Ecto neural progenitor cell (in vitro differentiated cells): Measurements from ENCODE around the gene FAF1.

Experiments
- DNase-seq: peaks from one replicate; pipeline ENCODE4 v3.0.0-alpha.2; 2018; ENCODE audit warnings: low spot score

The FAF1 gene

GRCh38 chr1:50488356-50488755 is 471.7 kb downstream of the FAF1 start:
- DNase-seq: no peak

- DNase-seq: no peak
Measured at GRCh38 chr1:50487725-50488124, 472.3 kb downstream of the FAF1 start.

GRCh38 chr1:50481142-50481736 is 478.8 kb downstream of the FAF1 start:
- DNase-seq: no peak

- DNase-seq: no peak
Measured at GRCh38 chr1:50476800-50477199, 483.3 kb downstream of the FAF1 start.

GRCh38 chr1:50474859-50475809 is 484.9 kb downstream of the FAF1 start:
- DNase-seq: peak; percentile 64

GRCh38 chr1:50473513-50473912 is 486.6 kb downstream of the FAF1 start:
- DNase-seq: no peak

- no peak for DNase-seq
Measured at GRCh38 chr1:50471967-50472366, 488.1 kb downstream of the FAF1 start.

- DNase-seq: no peak
Measured at GRCh38 chr1:50462964-50463363, 497.1 kb downstream of the FAF1 start.

GRCh38 chr1:50458507-50458906 is 501.6 kb downstream of the FAF1 start:
- DNase-seq: no peak

- DNase-seq: no peak
Measured at GRCh38 chr1:50454911-50455310, 505.2 kb downstream of the FAF1 start.

GRCh38 chr1:50453266-50453665 is 506.8 kb downstream of the FAF1 start:
- no peak for DNase-seq

GRCh38 chr1:50452700-50453099 is 507.4 kb downstream of the FAF1 start:
- DNase-seq: no peak

GRCh38 chr1:50450861-50451653 is 509.0 kb downstream of the FAF1 start:
- no peak for DNase-seq

GRCh38 chr1:50447961-50448360 is 512.1 kb downstream of the FAF1 start:
- no peak for DNase-seq

GRCh38 chr1:50441183-50441582 is 518.9 kb downstream of the FAF1 start:
- no peak for DNase-seq

- no peak for DNase-seq
Measured at GRCh38 chr1:50438945-50439344, 521.1 kb downstream of the FAF1 start.

- no peak for DNase-seq
Measured at GRCh38 chr1:50436489-50436888, 523.6 kb downstream of the FAF1 start.

- no peak for DNase-seq
Measured at GRCh38 chr1:50430010-50430405, 530.1 kb downstream of the FAF1 start.

GRCh38 chr1:50427818-50428779 is 532.0 kb downstream of the FAF1 start:
- no peak for DNase-seq

- peak; percentile 69 for DNase-seq
Measured at GRCh38 chr1:50427086-50427817, 532.8 kb downstream of the FAF1 start.

- DNase-seq: peak; percentile 47
Measured at GRCh38 chr1:50426702-50427085, 533.4 kb downstream of the FAF1 start.
